LoVo (cell line): Measurements from ENCODE around the gene CITED1.

Source experiments
- DNase-seq: peaks from one replicate; pipeline ENCODE4 v3.0.0-alpha.2; 2016; ENCODE audit warnings: low spot score

CITED1 gene

GRCh38 chrX:72270316-72270866, 35.3 kb downstream of the CITED1 start:
- no peak for DNase-seq

- DNase-seq, result no peak
Measured at GRCh38 chrX:72269671-72270251, 36.0 kb downstream of the CITED1 start.

- no peak for DNase-seq
Measured at GRCh38 chrX:72268597-72269365, 36.9 kb downstream of the CITED1 start.

GRCh38 chrX:72265263-72265662, 40.5 kb downstream of the CITED1 start:
- no peak for DNase-seq

- no peak for DNase-seq
Measured at GRCh38 chrX:72262077-72262476, 43.6 kb downstream of the CITED1 start.

GRCh38 chrX:72260448-72260847, 45.3 kb downstream of the CITED1 start:
- no peak for DNase-seq

GRCh38 chrX:72258174-72258573, 47.5 kb downstream of the CITED1 start:
- peak; percentile 19 for DNase-seq

GRCh38 chrX:72255864-72256263, 49.9 kb downstream of the CITED1 start:
- no peak for DNase-seq

- DNase-seq, result no peak
Measured at GRCh38 chrX:72255445-72255844, 50.3 kb downstream of the CITED1 start.

- no peak for DNase-seq
Measured at GRCh38 chrX:72254816-72255215, 50.9 kb downstream of the CITED1 start.

- DNase-seq, result no peak
Measured at GRCh38 chrX:72253686-72254085, 52.0 kb downstream of the CITED1 start.
